PC-9 (cell line): Measurements from ENCODE around the gene OR51E2. TPM values are rescaled to one million over a fixed set of nuclear protein-coding genes. Genes with fewer than 3 reads are reported as not detected.

ENCODE experiments used
- BruUV-seq: library from RNA; stranded (reverse); fragments of 400-500 nt; replicated peaks from 2 replicates; lab custom pipeline; 2021; lab: Mats Ljungman, UMichigan
- CTCF ChIA-PET: fragments of 300-600 bp; sonication (Branson Sonifier 250); formaldehyde crosslinking; loops from one replicate; lab custom pipeline; 2022; ENCODE audit warnings: antibody characterized with exemption; lab: Charles Lee
- POLR2A ChIA-PET: fragments of 300-600 bp; sonication (Branson Sonifier 250); formaldehyde crosslinking; loops from one replicate; lab custom pipeline; 2022; ENCODE audit warnings: antibody characterized with exemption; ENCODE audit not compliant: unreplicated experiment; lab: Charles Lee
- DNase-seq, 2 experiments: peaks; one replicate each; pipeline versions ENCODE4 v3.0.0 to v3.0.0-alpha.2; 2015 to 2022; ENCODE audit warnings: mixed read lengths in 1 of 2
- H2AFZ ChIP-seq: fragments of 200-600 bp; sonication (generic); 2 replicates; pipeline ENCODE4 v1.8.1; 2017; ENCODE audit warnings: antibody characterized with exemption
- H3F3A ChIP-seq: fragments of 200-600 bp; sonication (generic); 2 replicates; pipeline ENCODE4 v1.8.1; 2017; ENCODE audit warnings: antibody characterized with exemption, mild to moderate bottlenecking, low read depth; ENCODE audit not compliant: insufficient read depth
- H3K27ac ChIP-seq: fragments of 200-600 bp; sonication (generic); 2 replicates; pipeline ENCODE4 v1.6.1; 2016; ENCODE audit warnings: mixed run types
- H3K27me3 ChIP-seq: fragments of 200-600 bp; sonication (generic); 2 replicates; pipeline ENCODE4 v1.6.1; 2016; ENCODE audit warnings: low read depth, mixed run types; ENCODE audit not compliant: insufficient read depth
- H3K36me3 ChIP-seq: fragments of 200-600 bp; sonication (generic); 2 replicates; pipeline ENCODE4 v1.6.1; 2016; ENCODE audit warnings: low read depth, mixed run types
- H3K4me1 ChIP-seq: fragments of 200-600 bp; sonication (generic); replicated peaks from 2 replicates; pipeline ENCODE4 v1.6.1; 2016; ENCODE audit warnings: mixed run types; ENCODE audit not compliant: insufficient read depth
- H3K4me2 ChIP-seq: fragments of 200-600 bp; sonication (generic); 2 replicates; pipeline ENCODE4 v1.6.1; 2017; ENCODE audit warnings: mixed run types
- H3K4me3 ChIP-seq: fragments of 200-600 bp; sonication (generic); 2 replicates; pipeline ENCODE4 v1.6.1; 2016; ENCODE audit warnings: mixed run types
- H3K79me2 ChIP-seq: fragments of 200-600 bp; sonication (generic); 2 replicates; pipeline ENCODE4 v1.6.1; 2017; ENCODE audit warnings: low read depth, mixed run types
- H3K9me2 ChIP-seq: fragments of 200-600 bp; sonication (generic); 2 replicates; pipeline ENCODE4 v1.8.1; 2017; ENCODE audit warnings: mild to moderate bottlenecking; ENCODE audit not compliant: insufficient read depth
- H3K9me3 ChIP-seq: fragments of 200-600 bp; sonication (generic); 2 replicates; pipeline ENCODE4 v1.8.1; 2016; ENCODE audit warnings: low read depth; ENCODE audit not compliant: insufficient read depth
- H4K20me1 ChIP-seq: fragments of 200-600 bp; sonication (generic); 2 replicates; pipeline ENCODE4 v1.8.1; 2017; ENCODE audit not compliant: insufficient read depth
- CTCF ChIP-seq: fragments of 200-600 bp; sonication (generic); conservative IDR thresholded peaks from 2 replicates; pipeline ENCODE4 v1.6.1; 2017; ENCODE audit warnings: mixed run types, antibody characterized with exemption, mild to moderate bottlenecking, moderate library complexity
- EZH2 ChIP-seq: fragments of 200-600 bp; sonication (generic); IDR thresholded peaks from 2 replicates; pipeline ENCODE4 v1.8.0; 2017; ENCODE audit warnings: antibody characterized with exemption, low read depth
- intact Hi-C: fragments of 100-400 bp; cut with micrococcal nuclease; formaldehyde crosslinking; loops from one replicate; pipeline ENCODE4 v1.10.0; 2022; ENCODE audit not compliant: unreplicated experiment
- total RNA-seq: library from RNA; stranded (reverse); gene quantifications from 2 replicates; pipeline ENCODE4 v1.2.3, GENCODE V29; 2021

Gene OR51E2
- total RNA-seq, 1 experiment from 2014 or later, result not detected

DNA sequence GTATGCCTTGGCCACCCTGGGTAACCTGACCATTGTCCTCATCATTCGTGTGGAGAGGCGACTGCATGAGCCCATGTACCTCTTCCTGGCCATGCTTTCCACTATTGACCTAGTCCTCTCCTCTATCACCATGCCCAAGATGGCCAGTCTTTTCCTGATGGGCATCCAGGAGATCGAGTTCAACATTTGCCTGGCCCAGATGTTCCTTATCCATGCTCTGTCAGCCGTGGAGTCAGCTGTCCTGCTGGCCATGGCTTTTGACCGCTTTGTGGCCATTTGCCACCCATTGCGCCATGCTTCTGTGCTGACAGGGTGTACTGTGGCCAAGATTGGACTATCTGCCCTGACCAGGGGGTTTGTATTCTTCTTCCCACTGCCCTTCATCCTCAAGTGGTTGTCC is 57.7 kb downstream of the OR51E2 start:
- no peak overlapping the region for H3K27ac ChIP-seq
- no peak overlapping the region for H3K4me2 ChIP-seq
- H3K4me1 ChIP-seq, result no peaks in the 10 kb centered on the region
- H3K79me2 ChIP-seq, result no peaks in the 10 kb centered on the region
- no peaks in the 10 kb centered on the region for H3K36me3 ChIP-seq
- no peak for TF ChIP-seq CTCF
- no peak for TF ChIP-seq EZH2
- H3K9me3 ChIP-seq, result no peaks in the 10 kb centered on the region
- H4K20me1 ChIP-seq, result no peaks in the 10 kb centered on the region
- H2AFZ ChIP-seq, result no peak overlapping the region
- H3F3A ChIP-seq, result no peaks in the 10 kb centered on the region
- BruUV-seq, result no TSS peak
- intact Hi-C loops, result loop anchor here (5.0 kb wide), 1 partner anchor 1167 kb away; the partner anchor contains the start of gene OR52N2
- no peak for DNase-seq
- H3K4me3 ChIP-seq, result no peak overlapping the region
- ChIA-PET CTCF (no interaction called here), POLR2A (no interaction called here)
- peaks cover 11% of the 10 kb centered on the region; the same call in 1 of the 2 replicates for H3K27me3 ChIP-seq
- no peaks in the 10 kb centered on the region for H3K9me2 ChIP-seq

DNA sequence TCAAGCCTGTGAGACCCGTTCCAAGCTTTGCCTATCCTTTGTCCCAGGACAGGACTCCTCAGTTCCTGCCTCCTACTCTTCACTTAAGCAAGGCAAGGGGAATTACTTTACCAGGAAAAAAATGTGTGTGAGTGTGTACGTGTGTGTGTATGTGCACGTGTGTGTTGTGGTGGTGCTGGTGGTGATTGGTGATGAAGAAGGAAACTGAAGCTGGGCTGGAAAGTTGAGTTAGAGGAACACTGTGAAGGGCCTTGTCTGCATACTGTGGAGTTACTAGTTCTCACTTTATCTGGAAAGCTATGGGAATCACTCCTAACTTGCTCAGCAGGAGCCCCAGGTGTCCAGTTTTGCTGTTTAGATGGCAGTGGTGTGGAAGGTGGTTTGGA is 60.0 kb downstream of the OR51E2 start:
- DNase-seq, result no peak
- intact Hi-C loops, result loop anchor here (2.0 to 5.0 kb wide), 2 partner anchors 367 to 1170 kb away; partner anchors contain the start of gene OR52N2
- TF ChIP-seq EZH2 (no peak), CTCF (no peak)
- H3K27ac ChIP-seq, result no peak overlapping the region
- H3K9me3 ChIP-seq, result no peaks in the 10 kb centered on the region
- POLR2A ChIA-PET, result no interaction called here
- CTCF ChIA-PET, result no interaction called here
- H3K4me3 ChIP-seq, result no peak overlapping the region
- BruUV-seq, result no TSS peak
- no peak overlapping the region for H2AFZ ChIP-seq
- H3K4me2 ChIP-seq, result no peak overlapping the region
- H4K20me1 ChIP-seq, result no peaks in the 10 kb centered on the region
- H3K9me2 ChIP-seq, result no peaks in the 10 kb centered on the region
- peaks cover 6% of the 10 kb centered on the region; the same call in 1 of the 2 replicates for H3K27me3 ChIP-seq
- H3F3A ChIP-seq, result no peaks in the 10 kb centered on the region
- no peaks in the 10 kb centered on the region for H3K4me1 ChIP-seq
- no peaks in the 10 kb centered on the region for H3K36me3 ChIP-seq
- no peaks in the 10 kb centered on the region for H3K79me2 ChIP-seq

DNA sequence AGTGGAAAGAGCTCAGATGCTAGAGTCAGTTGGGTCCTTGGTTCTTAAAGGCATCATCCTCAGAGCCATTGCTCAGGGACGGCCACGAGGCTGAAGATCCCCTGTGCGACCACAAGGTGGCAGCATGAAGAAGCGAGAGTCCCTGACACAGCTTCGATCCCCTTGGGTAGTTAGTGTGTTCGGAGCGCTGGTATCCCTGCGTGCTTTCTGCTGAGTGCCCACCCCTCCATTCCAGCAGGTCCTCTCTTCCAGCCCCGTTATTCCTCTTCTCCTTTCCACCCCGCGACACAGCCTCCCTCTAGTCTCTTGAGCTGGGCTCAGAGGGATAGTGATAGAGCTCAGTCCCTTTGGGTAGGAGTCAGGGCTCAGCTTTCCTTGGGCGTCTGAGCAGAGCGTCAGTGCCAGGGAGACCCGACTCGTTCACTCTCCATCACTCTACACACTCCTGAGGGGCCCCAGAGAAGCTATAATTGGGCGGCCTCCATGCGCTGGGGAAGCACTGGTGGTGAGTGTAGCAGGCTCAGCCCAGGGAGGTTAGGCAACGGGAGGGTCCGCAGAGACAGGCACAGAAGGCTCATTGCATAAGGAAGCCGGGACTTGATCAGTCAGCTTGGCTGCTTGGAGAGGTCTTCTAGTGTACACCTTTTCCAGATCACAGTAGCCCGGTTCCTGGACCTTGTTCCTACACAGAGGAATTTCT is 60.5 kb downstream of the OR51E2 start, which contains the start of gene OR51D1:
Gene OR51D1 (plus strand): TSS at position 516 of the 700 bp plus-strand sequence. CDS start 2,314 bp downstream, outside the sequence.
- Histone ChIP-seq H2AFZ (no peak within 1 kb of the TSS), H3K79me2 (no peaks in the 10 kb centered on the region), H3K4me3 (no peak within 1 kb of the TSS), H4K20me1 (no peaks in the 10 kb centered on the region), H3K9me2 (no peaks in the 10 kb centered on the region), H3K27ac (no peak within 1 kb of the TSS), H3K9me3 (no peaks in the 10 kb centered on the region), H3K36me3 (no peaks in the 10 kb centered on the region), H3K4me2 (no peak within 1 kb of the TSS), H3K4me1 (no peaks in the 10 kb centered on the region), H3K27me3 (0 out of 2 replicates have a peak, but pooled peaks cover 5% of the 10 kb centered on the region), H3F3A (no peaks in the 10 kb centered on the region)
- BruUV-seq, result no TSS peak
- TF ChIP-seq EZH2, result no peak
- TF ChIP-seq CTCF, result peak; percentile 74
- intact Hi-C loops, result loop anchor here (2.0 to 5.0 kb wide), 2 partner anchors 368 to 1170 kb away; partner anchors contain the start of gene OR52N2
- POLR2A ChIA-PET, result no interaction called here
- CTCF ChIA-PET, result no interaction called here
- peak in 1 of 2 experiments; percentile 24 for DNase-seq
